ENCODE data around the gene AKR7A2. TPM values are rescaled to one million over a fixed set of nuclear protein-coding genes. Genes with fewer than 3 reads are reported as not detected.

Gene AKR7A2
- polyA plus RNA-seq, 1 donor (not counting 4 experiments of a cell fraction or from before 2014, with no cell fraction given), result 21.4 TPM

GRCh38 chr1:19310061-19310460, 1.9 kb downstream of the AKR7A2 start:
- no peaks in the 10 kb centered on the region for H3K9me3 ChIP-seq (ENCODE audit: control insufficient read depth, low read depth, low read length)
- no peaks in the 10 kb centered on the region for H4K20me1 ChIP-seq (ENCODE audit: control insufficient read depth, extremely low read depth, insufficient read depth, low read length)

GRCh38 chr1:19309123-19309813, 2.7 kb downstream of the AKR7A2 start:
- Histone ChIP-seq H3K4me3 (ENCODE audit: control insufficient read depth in 2 of 3, extremely low read depth in 1 of 3, insufficient read depth in 2 of 3, low read depth in 1 of 3, low read length in 3 of 3) (no peak overlapping the region), H3K9me3 (ENCODE audit: control insufficient read depth, low read depth, low read length) (no peaks in the 10 kb centered on the region), H3K79me2 (ENCODE audit: control insufficient read depth, insufficient read depth, low read length) (peaks cover 14% of the 10 kb centered on the region), H3K27me3 (ENCODE audit: control insufficient read depth, extremely low read depth, insufficient read depth, low read length) (no peaks in the 10 kb centered on the region), H3K9me1 (ENCODE audit: control insufficient read depth, extremely low read depth, insufficient read depth, low read length) (no peaks in the 10 kb centered on the region), H3K4me1 (ENCODE audit: control insufficient read depth, extremely low read depth, insufficient read depth, low read length) (peaks cover 28% of the 10 kb centered on the region), H2AFZ (ENCODE audit: control insufficient read depth, low read length) (no peak overlapping the region), H3K9ac (ENCODE audit: control insufficient read depth, extremely low read depth, insufficient read depth, low read length) (no peak overlapping the region), H3K36me3 (ENCODE audit: control insufficient read depth in 2 of 2, extremely low read depth in 1 of 2, insufficient read depth in 2 of 2, low read length in 2 of 2) (peaks cover 13 to 17% of the 10 kb centered on the region in 2 experiments), H3K4me2 (ENCODE audit: control insufficient read depth, extremely low read depth, insufficient read depth, low read depth, low read length) (no peak overlapping the region), H3K27ac (ENCODE audit: control insufficient read depth, insufficient read depth, low read length) (no peak overlapping the region), H4K20me1 (ENCODE audit: control insufficient read depth, extremely low read depth, insufficient read depth, low read length) (no peaks in the 10 kb centered on the region)
- TF ChIP-seq EZH2 (IDR thresholded peaks at IDR 0.05; ENCODE audit: low read length), result no peak
- no peak for TF ChIP-seq CTCF (optimal IDR thresholded peaks at IDR 0.05 in 1 of 3, IDR thresholded peaks at IDR 0.05 in 1 of 3, conservative IDR thresholded peaks at IDR 0.05 in 1 of 3; ENCODE audit: extremely low read depth in 1 of 3, insufficient read depth in 2 of 3, low read length in 3 of 3)
- FAIRE-seq (no peak), DNase-seq (ENCODE audit: low read depth, low spot score) (no peak)
- dilution Hi-C loops (cut with MboI; ENCODE audit: extremely low pct_ligation_motif_present, low sequenced_read_pairs), result no loop called here

More at GRCh38 chr1:19310061-19310460, 1.9 kb downstream of the AKR7A2 start:
- dilution Hi-C loops (cut with MboI; ENCODE audit: extremely low pct_ligation_motif_present, low sequenced_read_pairs), result no loop called here
- H3K4me3 ChIP-seq (ENCODE audit: control insufficient read depth in 2 of 3, extremely low read depth in 1 of 3, insufficient read depth in 2 of 3, low read depth in 1 of 3, low read length in 3 of 3), result no peak overlapping the region
- no peak overlapping the region for H2AFZ ChIP-seq (ENCODE audit: control insufficient read depth, low read length)
- no peak for DNase-seq (ENCODE audit: low read depth, low spot score)
- FAIRE-seq, result no peak
- no peaks in the 10 kb centered on the region for H3K9me1 ChIP-seq (ENCODE audit: control insufficient read depth, extremely low read depth, insufficient read depth, low read length)
- no peaks in the 10 kb centered on the region for H3K27me3 ChIP-seq (ENCODE audit: control insufficient read depth, extremely low read depth, insufficient read depth, low read length)
- no peak overlapping the region for H3K4me2 ChIP-seq (ENCODE audit: control insufficient read depth, extremely low read depth, insufficient read depth, low read depth, low read length)
- no peak overlapping the region for H3K9ac ChIP-seq (ENCODE audit: control insufficient read depth, extremely low read depth, insufficient read depth, low read length)
- TF ChIP-seq EZH2 (IDR thresholded peaks at IDR 0.05; ENCODE audit: low read length) (no peak), CTCF (optimal IDR thresholded peaks at IDR 0.05 in 1 of 3, IDR thresholded peaks at IDR 0.05 in 1 of 3, conservative IDR thresholded peaks at IDR 0.05 in 1 of 3; ENCODE audit: extremely low read depth in 1 of 3, insufficient read depth in 2 of 3, low read length in 3 of 3) (no peak)
- peaks cover 36% of the 10 kb centered on the region for H3K4me1 ChIP-seq (ENCODE audit: control insufficient read depth, extremely low read depth, insufficient read depth, low read length)
- H3K79me2 ChIP-seq (ENCODE audit: control insufficient read depth, insufficient read depth, low read length), result peaks cover 14% of the 10 kb centered on the region
- H3K27ac ChIP-seq (ENCODE audit: control insufficient read depth, insufficient read depth, low read length), result no peak overlapping the region
- peaks cover 13 to 17% of the 10 kb centered on the region in 2 experiments for H3K36me3 ChIP-seq (ENCODE audit: control insufficient read depth in 2 of 2, extremely low read depth in 1 of 2, insufficient read depth in 2 of 2, low read length in 2 of 2)
